Loucy (cell line): ENCODE measurements around the gene PSG7.
"Not testable (repeated sequence)": the region's sequence is repeated elsewhere in the genome, so short reads cannot be mapped to it uniquely, and the experiment has no call there.

Source experiments
- EZH2phosphoT487 ChIP-seq: fragments of 200-600 bp; IDR thresholded peaks from 2 replicates; pipeline ENCODE4 v1.6.1; 2018; ENCODE audit warnings: antibody characterized with exemption, mild to moderate bottlenecking, moderate library complexity, borderline replicate concordance
- TF ChIP-seq, protein P1 (sequence below): fragments of 200-600 bp; sonication (generic); conservative IDR thresholded peaks from 2 replicates; pipeline ENCODE4 v1.5.1; 2014; ENCODE audit warnings: mild to moderate bottlenecking, antibody characterized with exemption, low read length

DNA sequence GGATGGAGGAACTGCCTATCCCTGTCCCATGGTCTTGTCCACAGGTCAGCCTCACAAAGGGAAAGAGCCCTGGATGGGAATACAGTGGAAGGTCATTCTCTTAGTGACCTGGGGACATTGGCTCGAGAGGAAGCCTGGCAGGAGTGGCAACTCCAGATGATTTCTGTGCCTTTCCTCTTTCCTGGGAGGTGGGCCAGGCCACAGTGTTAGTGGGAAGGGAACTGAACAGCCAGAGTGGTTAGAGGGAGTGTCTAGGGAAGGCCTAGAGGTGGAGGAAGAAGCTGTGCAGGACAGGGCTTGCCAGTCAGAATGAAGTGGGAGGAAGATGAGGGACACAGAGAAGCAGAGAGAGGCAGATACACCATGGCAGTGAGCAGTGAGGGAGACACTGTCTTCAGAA lies 61.1 kb downstream of the PSG7 start:
- TF ChIP-seq, protein P1, sequence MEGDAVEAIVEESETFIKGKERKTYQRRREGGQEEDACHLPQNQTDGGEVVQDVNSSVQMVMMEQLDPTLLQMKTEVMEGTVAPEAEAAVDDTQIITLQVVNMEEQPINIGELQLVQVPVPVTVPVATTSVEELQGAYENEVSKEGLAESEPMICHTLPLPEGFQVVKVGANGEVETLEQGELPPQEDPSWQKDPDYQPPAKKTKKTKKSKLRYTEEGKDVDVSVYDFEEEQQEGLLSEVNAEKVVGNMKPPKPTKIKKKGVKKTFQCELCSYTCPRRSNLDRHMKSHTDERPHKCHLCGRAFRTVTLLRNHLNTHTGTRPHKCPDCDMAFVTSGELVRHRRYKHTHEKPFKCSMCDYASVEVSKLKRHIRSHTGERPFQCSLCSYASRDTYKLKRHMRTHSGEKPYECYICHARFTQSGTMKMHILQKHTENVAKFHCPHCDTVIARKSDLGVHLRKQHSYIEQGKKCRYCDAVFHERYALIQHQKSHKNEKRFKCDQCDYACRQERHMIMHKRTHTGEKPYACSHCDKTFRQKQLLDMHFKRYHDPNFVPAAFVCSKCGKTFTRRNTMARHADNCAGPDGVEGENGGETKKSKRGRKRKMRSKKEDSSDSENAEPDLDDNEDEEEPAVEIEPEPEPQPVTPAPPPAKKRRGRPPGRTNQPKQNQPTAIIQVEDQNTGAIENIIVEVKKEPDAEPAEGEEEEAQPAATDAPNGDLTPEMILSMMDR: not testable (repeated sequence)
- not testable (repeated sequence) for TF ChIP-seq EZH2phosphoT487
